Astrocyte (in vitro differentiated cells and primary cell): ENCODE measurements around the gene SMCO3. TPM values are rescaled to one million over a fixed set of nuclear protein-coding genes. Genes with fewer than 3 reads are reported as not detected.

Experiments used
- DNase-seq: peaks from one replicate; pipeline ENCODE4 v3.0.0-alpha.2; 2010; ENCODE audit warnings: low read depth
- FAIRE-seq: peaks from 2 replicates; lab custom pipeline; 2011; peaks lifted over from hg19 to GRCh38; lab: Jason Lieb, UNC
- H2AFZ ChIP-seq: 2 replicates; pipeline ENCODE4 v1.6.0; 2012; ENCODE audit warnings: low read depth, low read length, inconsistent platforms
- H3K27ac ChIP-seq: 2 replicates; pipeline ENCODE4 v1.5.1; 2011; ENCODE audit warnings: low read depth, low read length, inconsistent platforms
- H3K27me3 ChIP-seq: 2 replicates; pipeline ENCODE4 v1.6.0; 2011; ENCODE audit warnings: low read length, inconsistent platforms; ENCODE audit not compliant: insufficient read depth
- H3K36me3 ChIP-seq: 2 replicates; pipeline ENCODE4 v1.5.1; 2011; ENCODE audit warnings: low read length, inconsistent platforms; ENCODE audit not compliant: insufficient read depth
- H3K4me1 ChIP-seq: 2 replicates; pipeline ENCODE4 v1.5.1; 2011; ENCODE audit warnings: low read length, inconsistent platforms; ENCODE audit not compliant: insufficient read depth
- H3K4me2 ChIP-seq: 2 replicates; pipeline ENCODE4 v1.6.0; 2012; ENCODE audit warnings: low read length, inconsistent platforms
- H3K4me3 ChIP-seq: 2 replicates; pipeline ENCODE4 v1.5.1; 2011; ENCODE audit warnings: low read depth, mild to moderate bottlenecking, low read length, inconsistent platforms; ENCODE audit not compliant: insufficient read depth
- H3K79me2 ChIP-seq: 2 replicates; pipeline ENCODE4 v1.6.0; 2012; ENCODE audit warnings: mild to moderate bottlenecking, low read length, inconsistent platforms; ENCODE audit not compliant: insufficient read depth
- H3K9ac ChIP-seq: 2 replicates; pipeline ENCODE4 v1.6.0; 2012; ENCODE audit warnings: mild to moderate bottlenecking, low read length, inconsistent platforms
- H3K9me3 ChIP-seq: 2 replicates; pipeline ENCODE4 v1.5.1; 2012; ENCODE audit warnings: low read depth, mild to moderate bottlenecking, low read length, inconsistent platforms; ENCODE audit not compliant: insufficient read depth
- H4K20me1 ChIP-seq: 2 replicates; pipeline ENCODE4 v1.6.0; 2012; ENCODE audit warnings: low read length, inconsistent platforms; ENCODE audit not compliant: insufficient read depth
- H3K27ac Mint-ChIP-seq: one replicate; pipeline ENCODE4 v1.8.0; 2021; ENCODE audit warnings: mild to moderate bottlenecking, mixed read lengths; ENCODE audit not compliant: unreplicated experiment
- H3K27me3 Mint-ChIP-seq: one replicate; pipeline ENCODE4 v1.8.0; 2021; ENCODE audit warnings: low read depth, mixed read lengths; ENCODE audit not compliant: unreplicated experiment
- H3K36me3 Mint-ChIP-seq: one replicate; pipeline ENCODE4 v1.8.0; 2021; ENCODE audit warnings: low read depth, mixed read lengths; ENCODE audit not compliant: unreplicated experiment
- H3K4me1 Mint-ChIP-seq: one replicate; pipeline ENCODE4 v1.8.0; 2021; ENCODE audit warnings: low read depth, mixed read lengths; ENCODE audit not compliant: unreplicated experiment
- H3K4me3 Mint-ChIP-seq: one replicate; pipeline ENCODE4 v1.8.0; 2021; ENCODE audit warnings: mild to moderate bottlenecking, moderate library complexity, mixed read lengths; ENCODE audit not compliant: unreplicated experiment
- H3K9me3 Mint-ChIP-seq: one replicate; pipeline ENCODE4 v1.8.0; 2021; ENCODE audit warnings: mild to moderate bottlenecking, mixed read lengths; ENCODE audit not compliant: unreplicated experiment
- EZH2 ChIP-seq: IDR thresholded peaks from 2 replicates; pipeline ENCODE4 v1.6.1; 2012; ENCODE audit warnings: mild to moderate bottlenecking, low read length, inconsistent platforms; ENCODE audit not compliant: insufficient read depth
- total RNA-seq: library from RNA; stranded (reverse); gene quantifications from 2 replicates; pipeline ENCODE4 v1.2.1, GENCODE V29; 2021
- TF ChIP-seq, protein P1 (sequence below): IDR thresholded peaks from 2 replicates; pipeline ENCODE4 v1.5.1; 2011; ENCODE audit warnings: low read depth, mild to moderate bottlenecking, inconsistent platforms, low read length, moderate library complexity; ENCODE audit not compliant: insufficient read depth

Gene SMCO3
- total RNA-seq, 1 donor from 2014 or later, result 0.57 TPM

- Mint-ChIP-seq H3K4me1 (peaks cover 2% of the 10 kb centered on the region), H3K27me3 (no peaks in the 10 kb centered on the region), H3K4me3 (no peak overlapping the region), H3K9me3 (peaks cover 10% of the 10 kb centered on the region), H3K27ac (no peak overlapping the region), H3K36me3 (no peaks in the 10 kb centered on the region)
- no peaks in the 10 kb centered on the region for H3K79me2 ChIP-seq
- H3K4me2 ChIP-seq, result no peak overlapping the region
- H3K9ac ChIP-seq, result no peak overlapping the region
- no peak overlapping the region for H3K27ac ChIP-seq
- FAIRE-seq (no peak), DNase-seq (no peak)
- peak overlapping the region; percentile 40 for H2AFZ ChIP-seq
- H3K36me3 ChIP-seq, result no peaks in the 10 kb centered on the region
- no peaks in the 10 kb centered on the region for H3K27me3 ChIP-seq
- no peaks in the 10 kb centered on the region for H4K20me1 ChIP-seq
- H3K4me1 ChIP-seq, result no peaks in the 10 kb centered on the region
- no peak overlapping the region for H3K4me3 ChIP-seq
- TF ChIP-seq, protein P1, sequence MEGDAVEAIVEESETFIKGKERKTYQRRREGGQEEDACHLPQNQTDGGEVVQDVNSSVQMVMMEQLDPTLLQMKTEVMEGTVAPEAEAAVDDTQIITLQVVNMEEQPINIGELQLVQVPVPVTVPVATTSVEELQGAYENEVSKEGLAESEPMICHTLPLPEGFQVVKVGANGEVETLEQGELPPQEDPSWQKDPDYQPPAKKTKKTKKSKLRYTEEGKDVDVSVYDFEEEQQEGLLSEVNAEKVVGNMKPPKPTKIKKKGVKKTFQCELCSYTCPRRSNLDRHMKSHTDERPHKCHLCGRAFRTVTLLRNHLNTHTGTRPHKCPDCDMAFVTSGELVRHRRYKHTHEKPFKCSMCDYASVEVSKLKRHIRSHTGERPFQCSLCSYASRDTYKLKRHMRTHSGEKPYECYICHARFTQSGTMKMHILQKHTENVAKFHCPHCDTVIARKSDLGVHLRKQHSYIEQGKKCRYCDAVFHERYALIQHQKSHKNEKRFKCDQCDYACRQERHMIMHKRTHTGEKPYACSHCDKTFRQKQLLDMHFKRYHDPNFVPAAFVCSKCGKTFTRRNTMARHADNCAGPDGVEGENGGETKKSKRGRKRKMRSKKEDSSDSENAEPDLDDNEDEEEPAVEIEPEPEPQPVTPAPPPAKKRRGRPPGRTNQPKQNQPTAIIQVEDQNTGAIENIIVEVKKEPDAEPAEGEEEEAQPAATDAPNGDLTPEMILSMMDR, result no peak
- no peak for TF ChIP-seq EZH2
- H3K9me3 ChIP-seq, result no peaks in the 10 kb centered on the region
Observed at GRCh38 chr12:14854586-14855183, 40.7 kb upstream of the SMCO3 start.

DNA sequence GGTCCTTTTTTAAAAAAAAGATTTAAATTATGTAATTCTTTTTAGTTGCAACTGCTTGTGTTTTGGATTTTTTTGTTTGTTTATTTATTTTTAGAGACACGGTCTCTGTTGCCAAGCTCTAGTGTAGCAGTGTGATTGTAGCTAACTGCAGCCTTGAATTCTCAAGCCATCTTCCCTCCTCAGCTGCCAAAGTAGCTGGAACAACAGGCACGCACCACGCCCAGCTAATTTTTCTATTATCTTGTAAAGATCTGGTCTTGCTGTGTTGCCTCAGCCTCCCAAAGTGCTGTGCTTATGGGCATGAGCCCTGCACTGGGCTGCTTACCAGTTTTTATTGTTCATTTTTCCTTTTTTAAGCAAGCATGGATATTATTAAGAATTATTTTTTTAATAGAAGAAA is 40.0 kb upstream of the SMCO3 start:
- DNase-seq (no peak), FAIRE-seq (no peak)
- Mint-ChIP-seq H3K36me3 (no peaks in the 10 kb centered on the region), H3K9me3 (peaks cover 6% of the 10 kb centered on the region), H3K4me1 (peaks cover 9% of the 10 kb centered on the region), H3K4me3 (no peak overlapping the region), H3K27me3 (no peaks in the 10 kb centered on the region), H3K27ac (no peak overlapping the region)
- no peak overlapping the region for H3K27ac ChIP-seq
- H3K4me1 ChIP-seq, result no peaks in the 10 kb centered on the region
- TF ChIP-seq, protein P1, result no peak
- no peaks in the 10 kb centered on the region for H3K79me2 ChIP-seq
- H3K27me3 ChIP-seq, result no peaks in the 10 kb centered on the region
- no peaks in the 10 kb centered on the region for H3K9me3 ChIP-seq
- H2AFZ ChIP-seq, result no peak overlapping the region
- no peak overlapping the region for H3K4me2 ChIP-seq
- no peak overlapping the region for H3K9ac ChIP-seq
- H4K20me1 ChIP-seq, result no peaks in the 10 kb centered on the region
- H3K4me3 ChIP-seq, result no peak overlapping the region
- no peaks in the 10 kb centered on the region for H3K36me3 ChIP-seq

GRCh38 chr12:14852880-14853279 is 38.9 kb upstream of the SMCO3 start:
- no peaks in the 10 kb centered on the region for H3K36me3 ChIP-seq
- H4K20me1 ChIP-seq, result no peaks in the 10 kb centered on the region
- no peaks in the 10 kb centered on the region for H3K27me3 ChIP-seq
- TF ChIP-seq, protein P1, result no peak
- no peak for TF ChIP-seq EZH2
- no peak for FAIRE-seq
- Mint-ChIP-seq H3K36me3 (no peaks in the 10 kb centered on the region), H3K27me3 (no peaks in the 10 kb centered on the region), H3K27ac (no peak overlapping the region), H3K4me3 (no peak overlapping the region), H3K4me1 (peaks cover 13% of the 10 kb centered on the region), H3K9me3 (peaks cover 6% of the 10 kb centered on the region)
- H3K4me3 ChIP-seq, result no peak overlapping the region
- no peaks in the 10 kb centered on the region for H3K79me2 ChIP-seq
- H3K9me3 ChIP-seq, result no peaks in the 10 kb centered on the region
- H3K27ac ChIP-seq, result no peak overlapping the region
- DNase-seq, result no peak
- H3K9ac ChIP-seq, result no peak overlapping the region
- H3K4me2 ChIP-seq, result no peak overlapping the region
- no peak overlapping the region for H2AFZ ChIP-seq
- no peaks in the 10 kb centered on the region for H3K4me1 ChIP-seq
